GM04504 (cell line): ENCODE results near the gene MTERF4.

Experiments used
- DNase-seq: peaks from one replicate; pipeline ENCODE4 v3.0.0-alpha.2; 2012; ENCODE audit warnings: low read depth

MTERF4 gene

DNA sequence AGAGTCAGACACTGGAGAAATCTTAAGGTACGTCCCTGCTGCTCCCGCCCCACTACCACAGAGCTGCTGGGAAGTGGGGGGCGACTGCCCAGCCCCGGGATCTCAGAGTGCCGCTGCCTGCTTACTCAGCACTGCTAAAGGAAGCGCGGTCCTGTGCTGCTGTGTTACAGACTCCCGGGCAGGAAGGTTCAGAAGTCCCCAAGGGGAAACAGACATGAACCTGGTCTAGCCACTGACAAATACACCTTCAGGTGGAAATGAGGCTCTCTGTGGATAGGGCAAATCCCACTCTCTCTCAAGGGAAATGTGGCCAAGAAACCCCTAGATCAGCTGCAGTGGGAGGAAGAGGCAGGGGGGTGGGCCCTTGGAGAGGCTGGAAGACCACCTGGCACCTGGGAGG is 13.7 kb downstream of the MTERF4 start:
- DNase-seq = no peak

DNA sequence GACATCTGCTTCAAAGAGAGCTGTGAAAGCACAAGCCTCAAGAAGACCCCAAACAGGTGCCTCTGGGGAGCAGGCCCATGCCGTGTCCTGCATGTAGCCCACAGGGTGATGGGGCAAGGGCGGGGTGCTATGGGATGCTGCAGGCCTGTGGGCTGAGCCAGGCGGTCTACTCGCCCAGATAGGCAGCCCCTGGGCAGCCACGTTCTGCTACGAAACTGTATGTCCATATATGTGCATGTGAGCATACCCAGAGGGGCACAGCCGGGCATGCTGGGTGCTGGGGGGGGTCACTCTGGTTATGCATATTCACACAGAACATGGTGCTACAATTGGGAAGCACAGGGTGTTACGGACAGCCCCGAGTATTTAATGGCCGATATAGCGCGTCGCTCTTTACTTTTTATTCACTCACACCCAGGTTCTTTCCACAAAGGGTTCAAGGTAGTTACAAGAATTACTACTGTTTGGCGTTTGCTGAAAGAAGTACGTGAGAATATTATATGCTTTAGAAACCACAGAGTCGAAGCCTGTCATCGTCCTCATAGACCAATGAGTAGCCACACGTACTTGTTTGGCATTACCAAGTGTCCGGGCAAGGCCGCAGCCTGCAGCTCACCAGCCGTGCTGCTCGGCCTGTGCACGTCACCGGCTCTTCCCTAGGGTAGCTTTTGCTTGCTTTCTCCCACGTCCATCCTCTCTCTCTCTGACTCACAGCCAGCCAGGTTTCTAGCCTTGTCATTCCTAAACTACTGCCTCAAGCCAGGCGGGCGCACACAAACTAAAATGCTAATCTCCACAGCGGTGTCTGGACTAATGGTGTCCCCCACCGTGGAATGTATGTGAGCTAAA is 14.4 kb downstream of the MTERF4 start:
- no peak for DNase-seq

DNA sequence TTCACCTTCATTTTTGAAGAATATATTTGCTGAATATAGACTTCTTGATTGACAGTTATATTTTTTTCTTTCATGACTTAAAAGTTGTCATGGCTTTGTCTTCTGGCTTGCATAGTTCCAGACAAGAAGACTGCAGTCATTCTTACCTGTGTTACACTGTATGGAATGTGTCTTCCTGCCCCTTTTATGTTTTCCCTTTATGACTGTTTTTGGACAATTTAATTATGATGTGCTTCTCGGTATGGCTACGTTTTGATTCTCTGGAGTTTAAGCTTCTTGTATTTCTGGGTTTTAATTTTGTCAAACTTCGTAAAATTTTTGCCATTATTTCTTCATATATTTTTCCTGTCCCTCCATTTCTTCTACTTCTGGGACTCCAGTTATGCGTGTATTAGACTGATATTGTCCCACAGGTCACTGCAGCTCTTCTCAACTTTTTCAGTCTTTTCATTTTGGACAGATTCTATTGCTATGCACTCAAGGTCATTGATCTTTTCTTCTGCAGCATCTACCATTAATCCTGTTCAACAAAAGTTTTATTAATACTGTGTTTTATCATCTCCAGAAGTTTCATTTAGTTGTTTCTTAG is 17.1 kb downstream of the MTERF4 start:
- no peak for DNase-seq

DNA sequence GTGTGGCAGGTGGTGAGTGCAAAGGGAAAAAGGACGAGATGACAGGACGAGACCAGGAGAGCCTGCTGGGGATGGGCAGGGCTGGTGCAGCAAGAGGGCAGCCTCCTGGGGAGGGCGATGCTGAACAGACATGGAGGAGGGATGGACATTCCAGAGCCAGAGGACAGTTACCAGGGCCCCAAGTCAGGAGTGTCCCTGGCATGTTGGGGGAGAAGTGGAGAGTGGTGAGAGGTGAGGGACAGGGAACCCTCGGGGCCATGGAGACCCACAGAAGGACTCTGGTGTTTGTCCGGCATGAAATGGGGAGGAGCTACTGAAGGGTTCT is 19.0 kb downstream of the MTERF4 start:
- no peak for DNase-seq

DNA sequence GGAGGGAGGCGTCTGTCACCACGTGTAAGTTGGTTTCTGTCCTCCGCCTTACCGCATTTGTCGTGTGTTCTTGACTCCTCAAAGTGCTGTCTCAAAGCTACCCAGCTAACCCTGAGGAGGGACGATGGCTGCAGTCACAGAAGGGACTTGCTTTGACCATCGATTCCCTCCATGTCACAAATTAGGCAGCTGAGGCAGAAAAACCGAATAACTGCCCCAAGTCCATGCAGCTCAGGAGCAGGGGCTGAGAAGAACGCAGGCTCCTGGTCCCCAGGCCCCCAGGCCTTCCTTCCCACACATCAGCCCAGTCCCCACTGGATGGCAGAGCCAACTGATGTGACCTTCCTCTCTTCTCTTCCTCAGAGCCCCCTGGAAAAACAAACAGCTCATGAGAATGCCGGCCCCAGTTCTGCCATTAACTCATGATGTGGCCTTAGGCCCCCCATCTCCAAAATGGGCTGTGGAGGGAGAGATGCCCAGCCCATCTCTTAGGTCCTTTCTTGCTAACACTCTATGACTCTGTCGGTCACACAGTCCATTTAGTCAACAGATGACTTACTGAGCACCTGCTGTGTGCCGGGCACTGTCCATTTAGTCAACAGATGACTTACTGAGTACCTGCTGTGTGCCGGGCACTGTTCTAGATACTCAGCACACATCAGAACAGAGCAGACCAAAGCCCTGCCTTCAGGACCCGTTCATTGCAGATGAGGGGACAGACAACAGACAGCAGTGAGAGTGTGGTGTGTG is 19.6 kb downstream of the MTERF4 start:
- no peak for DNase-seq

DNA sequence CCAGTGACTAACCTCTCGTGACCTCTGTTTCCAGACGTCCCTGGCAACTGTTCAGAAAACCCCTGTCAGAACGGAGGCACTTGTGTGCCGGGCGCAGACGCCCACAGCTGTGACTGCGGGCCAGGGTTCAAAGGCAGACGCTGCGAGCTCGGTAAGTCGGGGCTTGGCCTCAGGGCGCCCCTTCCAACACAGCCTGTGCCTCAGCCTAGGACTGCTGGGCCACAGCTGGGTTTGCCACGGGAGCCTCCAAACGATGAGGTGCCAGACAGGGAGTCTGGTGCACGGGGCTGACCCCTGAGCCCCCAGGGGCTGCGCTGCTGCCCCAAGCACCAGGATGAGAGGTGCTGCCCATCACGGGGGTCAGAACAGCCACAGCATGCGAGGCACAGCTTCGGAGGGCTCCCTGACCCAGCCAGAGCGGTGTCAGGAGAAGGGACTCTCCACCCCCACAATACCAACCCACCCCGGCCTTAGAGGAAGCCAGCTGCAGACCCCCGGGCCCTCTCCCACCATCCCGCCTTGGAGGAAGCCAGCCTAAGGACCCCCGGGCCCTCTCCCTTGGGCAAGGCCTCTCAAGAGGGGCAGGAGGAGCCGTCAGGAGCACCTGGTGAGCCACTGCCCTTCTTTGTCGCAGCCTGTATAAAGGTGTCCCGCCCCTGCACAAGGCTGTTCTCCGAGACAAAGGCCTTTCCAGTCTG is 20.3 kb downstream of the MTERF4 start:
- no peak for DNase-seq

DNA sequence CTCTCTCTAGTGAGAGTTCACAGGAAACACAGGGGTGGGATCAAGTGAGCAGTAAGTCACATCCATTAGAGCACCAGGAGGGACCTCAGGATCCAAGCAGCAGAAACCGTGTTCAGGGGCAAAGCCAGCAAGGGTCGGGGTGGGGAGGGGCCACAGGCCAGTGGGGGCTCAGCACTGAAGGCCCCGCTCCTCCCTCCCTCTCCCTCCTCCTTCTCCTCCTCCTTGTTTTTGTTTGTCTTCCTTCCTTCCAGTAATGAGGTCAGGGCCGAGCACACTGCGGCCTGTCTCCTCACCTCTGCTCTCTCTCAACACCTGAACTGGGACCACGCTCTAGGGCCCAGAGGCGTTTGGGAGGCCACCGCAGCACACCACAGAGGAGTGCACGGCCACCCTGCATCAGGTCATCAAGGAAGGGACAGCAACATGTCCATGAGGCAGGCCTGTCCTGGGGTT is 20.9 kb downstream of the MTERF4 start:
- no peak for DNase-seq

DNA sequence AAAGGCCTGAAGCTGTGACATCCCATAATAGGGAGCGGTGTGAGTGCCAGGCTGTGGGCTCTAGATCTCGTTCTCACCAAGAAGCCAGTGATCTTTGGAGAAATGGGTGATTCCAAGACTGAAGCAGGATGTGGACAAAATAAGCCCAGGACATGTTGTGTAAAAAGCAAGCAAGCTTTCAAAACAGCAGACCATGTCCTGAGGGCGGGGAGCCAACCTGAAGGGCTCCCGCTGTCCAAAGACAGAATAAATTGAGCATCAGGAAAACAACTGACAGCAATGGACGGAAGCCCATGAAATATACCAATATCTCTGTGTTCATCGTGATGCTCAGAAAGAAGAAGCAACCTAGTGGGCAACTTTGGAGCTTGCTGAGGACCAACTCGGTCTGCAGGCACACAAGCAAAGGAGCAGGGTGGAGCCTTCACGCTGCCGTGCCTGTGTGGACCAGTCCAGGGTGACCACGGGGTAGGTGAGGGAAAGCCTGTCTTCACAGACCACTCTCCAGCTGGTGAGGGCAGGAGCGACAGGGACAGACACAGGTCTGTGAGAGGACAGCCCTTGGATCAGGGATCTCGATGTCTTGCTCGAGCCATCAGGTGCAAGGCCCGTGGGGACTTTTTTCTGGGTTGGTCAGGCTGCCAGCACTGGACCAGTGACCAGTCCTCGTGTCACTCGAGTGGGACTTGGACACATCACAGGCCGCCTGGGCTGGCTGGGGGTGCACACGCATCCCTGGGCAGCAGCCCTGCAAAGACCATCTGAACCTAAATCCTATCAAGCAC is 21.5 kb downstream of the MTERF4 start:
- no peak for DNase-seq

DNA sequence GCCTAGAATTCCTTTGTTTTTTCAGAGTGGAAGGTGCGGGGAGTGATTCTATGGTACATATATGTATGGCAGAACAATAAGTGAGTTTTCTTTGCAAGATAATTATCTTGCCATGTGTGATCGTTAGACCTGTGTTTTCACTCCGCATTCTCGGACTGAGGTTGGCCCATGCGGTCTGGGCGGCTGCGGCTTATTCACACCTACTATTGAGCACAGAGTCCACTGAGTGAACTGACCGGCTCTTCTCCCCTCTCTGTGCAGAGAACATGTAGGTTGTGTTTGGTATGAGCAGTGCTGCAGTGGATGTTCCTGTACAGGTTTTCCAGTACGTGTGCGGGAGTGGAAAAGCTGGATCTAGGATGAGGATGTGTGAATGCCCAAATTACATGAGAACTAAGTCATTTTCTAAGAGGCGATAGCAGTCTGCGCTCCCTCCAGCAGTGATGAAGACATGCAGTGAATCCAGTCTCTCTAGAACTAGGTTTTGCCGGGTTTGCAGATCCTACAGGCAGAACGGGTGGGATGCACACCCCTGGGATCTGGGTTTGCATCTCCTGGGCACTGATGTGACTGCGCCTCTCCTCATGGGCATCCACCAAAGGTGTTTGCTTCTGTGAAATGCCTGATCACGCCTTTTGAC is 27.1 kb downstream of the MTERF4 start:
- DNase-seq = no peak

DNA sequence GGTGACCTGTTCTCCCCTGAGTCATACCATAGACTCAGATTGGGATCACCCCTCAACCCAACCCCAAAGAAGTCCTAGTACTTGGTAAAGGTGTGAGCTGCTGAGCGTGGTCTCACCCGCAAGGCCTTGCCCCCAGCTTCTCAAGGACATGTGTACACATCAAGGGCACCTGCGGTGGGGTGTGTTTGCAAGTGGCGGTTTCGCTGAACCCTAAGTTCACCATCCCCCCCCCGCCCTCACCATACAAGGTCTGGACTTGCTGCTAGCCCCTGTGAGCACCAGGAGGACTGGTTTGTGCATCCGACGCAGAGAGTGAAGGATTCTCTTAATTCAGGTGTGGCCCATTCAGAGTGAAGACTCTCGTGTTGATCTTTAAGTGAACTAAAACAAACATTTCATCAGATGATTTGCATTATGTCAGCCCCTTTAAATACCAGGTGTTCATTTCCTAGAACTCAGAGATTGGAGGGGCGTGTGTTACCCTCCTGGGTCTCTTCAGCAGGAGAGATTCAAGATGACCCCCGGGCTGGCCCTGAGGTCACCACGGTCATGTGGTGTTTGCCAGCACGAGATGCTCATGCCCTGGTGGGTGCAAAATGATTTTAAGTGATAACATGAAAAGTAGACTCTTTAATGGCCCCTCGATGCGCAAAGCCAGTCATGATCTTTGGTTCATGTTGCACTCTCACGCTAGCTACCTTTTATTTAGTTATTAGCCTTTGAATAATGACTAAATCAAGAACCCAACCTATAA is 27.8 kb downstream of the MTERF4 start:
- no peak for DNase-seq

DNA sequence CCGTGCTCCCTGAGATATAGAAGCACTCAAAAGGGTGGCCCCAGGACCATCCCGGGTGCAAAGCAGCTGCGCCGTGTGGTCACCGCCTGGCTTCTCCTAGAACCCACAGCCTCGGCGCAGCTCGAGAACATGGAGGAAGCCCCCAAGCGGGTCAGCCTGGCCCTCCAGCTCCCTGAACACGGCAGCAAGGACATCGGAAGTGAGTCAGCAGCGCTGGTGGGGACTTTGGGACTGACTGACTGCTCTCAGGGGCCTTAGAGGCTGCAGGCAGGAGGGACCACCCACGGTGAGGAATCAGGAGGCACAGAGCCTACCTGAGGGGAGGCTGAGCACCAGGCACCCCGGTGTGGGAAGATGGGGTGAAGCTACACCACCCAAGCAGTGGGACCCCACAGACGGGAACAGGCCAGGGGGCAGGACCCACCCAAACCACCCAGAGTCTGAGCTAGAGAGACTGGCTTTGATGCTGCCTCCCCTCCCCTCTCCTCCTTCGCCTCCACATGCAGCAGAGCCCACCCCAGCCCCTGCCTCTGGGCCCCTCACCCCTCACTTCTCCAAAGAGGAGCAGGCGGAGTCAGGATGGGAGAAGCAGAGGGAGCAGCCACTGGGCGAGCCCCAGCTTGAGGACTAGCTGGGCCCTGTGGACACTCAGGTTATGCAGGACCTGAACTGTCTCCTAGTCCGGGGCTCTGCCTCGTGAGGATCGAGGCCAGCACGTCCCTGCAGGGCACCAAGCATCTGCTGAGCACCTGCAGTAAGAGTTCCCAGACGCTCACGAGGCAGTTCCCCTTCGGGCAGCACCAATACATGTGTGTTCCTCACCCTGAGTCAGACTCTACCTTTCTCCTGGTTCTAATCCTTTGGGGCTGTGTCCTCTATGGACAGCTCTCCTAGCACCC is 28.7 kb downstream of the MTERF4 start:
- DNase-seq = no peak

DNA sequence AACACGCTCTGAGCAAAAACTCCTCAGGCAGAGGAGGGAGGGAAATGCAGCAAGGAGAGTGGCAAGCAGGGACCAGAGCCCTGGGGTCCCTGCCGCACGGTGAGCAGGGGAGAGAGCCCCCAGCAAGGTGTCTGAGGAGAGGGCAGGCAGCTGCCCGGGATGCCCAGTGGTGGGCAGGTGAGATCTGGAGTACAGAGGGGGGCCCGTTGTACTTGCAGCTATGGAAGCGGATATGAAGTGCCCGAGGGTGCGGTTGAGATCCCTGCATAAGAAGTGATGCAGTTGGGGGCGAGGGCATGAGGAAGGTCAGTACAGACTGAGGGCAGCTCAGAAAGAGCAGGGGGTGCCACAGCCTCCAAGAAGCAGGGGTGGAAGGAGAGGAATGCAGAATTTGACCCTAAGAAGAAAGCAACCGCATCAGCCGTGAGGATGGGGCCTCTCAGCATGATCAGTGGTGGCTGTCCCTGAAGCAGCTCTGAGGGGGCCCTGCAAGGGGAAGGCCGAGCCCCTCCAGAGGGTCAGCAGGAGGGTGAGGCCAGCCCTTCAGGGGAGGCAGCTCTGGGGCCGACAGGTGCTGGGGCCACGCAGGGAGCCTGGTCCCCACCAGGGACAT is 29.4 kb downstream of the MTERF4 start:
- DNase-seq = no peak

DNA sequence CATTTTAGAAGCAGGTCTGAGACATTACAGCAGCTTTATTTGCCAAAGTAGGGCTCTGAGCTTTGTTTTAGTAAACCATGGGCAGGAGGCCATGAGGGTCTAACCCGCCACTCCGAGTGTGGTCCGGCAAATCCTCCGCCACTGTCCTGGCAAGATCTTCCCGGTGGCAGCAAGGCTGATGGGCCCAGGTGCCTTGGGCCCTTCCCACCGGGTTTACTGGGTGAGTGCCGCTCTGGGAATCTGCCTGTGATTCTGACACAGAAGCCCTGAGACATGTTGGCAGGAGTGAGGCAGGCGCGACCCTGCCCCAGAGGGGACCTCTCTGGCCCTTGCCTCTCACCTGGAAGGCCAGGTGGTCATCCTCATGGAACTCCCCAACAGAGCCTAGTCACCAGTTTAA is 29.9 kb downstream of the MTERF4 start:
- DNase-seq = no peak

DNA sequence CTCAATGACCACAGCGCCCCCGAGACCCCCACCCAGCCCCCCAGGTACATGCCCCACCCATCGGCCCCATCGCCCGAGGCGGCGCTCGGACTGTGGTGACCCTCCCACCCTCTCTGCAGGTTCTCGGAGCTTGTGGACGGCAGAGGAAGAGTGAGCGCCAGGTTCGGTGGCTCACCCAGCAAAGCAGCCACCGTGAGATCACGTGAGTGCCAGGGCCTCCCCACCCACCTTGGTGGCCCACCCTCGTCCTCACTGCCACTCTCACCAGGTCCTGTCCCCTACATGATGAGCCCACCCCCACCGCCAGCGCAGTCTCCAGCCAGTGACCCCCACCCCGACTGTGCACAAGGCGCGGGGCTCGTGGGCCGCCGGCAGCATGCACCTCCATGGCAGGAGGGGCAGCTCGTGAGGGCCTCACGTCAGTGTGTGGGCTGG is 30.4 kb downstream of the MTERF4 start:
- no peak for DNase-seq

DNA sequence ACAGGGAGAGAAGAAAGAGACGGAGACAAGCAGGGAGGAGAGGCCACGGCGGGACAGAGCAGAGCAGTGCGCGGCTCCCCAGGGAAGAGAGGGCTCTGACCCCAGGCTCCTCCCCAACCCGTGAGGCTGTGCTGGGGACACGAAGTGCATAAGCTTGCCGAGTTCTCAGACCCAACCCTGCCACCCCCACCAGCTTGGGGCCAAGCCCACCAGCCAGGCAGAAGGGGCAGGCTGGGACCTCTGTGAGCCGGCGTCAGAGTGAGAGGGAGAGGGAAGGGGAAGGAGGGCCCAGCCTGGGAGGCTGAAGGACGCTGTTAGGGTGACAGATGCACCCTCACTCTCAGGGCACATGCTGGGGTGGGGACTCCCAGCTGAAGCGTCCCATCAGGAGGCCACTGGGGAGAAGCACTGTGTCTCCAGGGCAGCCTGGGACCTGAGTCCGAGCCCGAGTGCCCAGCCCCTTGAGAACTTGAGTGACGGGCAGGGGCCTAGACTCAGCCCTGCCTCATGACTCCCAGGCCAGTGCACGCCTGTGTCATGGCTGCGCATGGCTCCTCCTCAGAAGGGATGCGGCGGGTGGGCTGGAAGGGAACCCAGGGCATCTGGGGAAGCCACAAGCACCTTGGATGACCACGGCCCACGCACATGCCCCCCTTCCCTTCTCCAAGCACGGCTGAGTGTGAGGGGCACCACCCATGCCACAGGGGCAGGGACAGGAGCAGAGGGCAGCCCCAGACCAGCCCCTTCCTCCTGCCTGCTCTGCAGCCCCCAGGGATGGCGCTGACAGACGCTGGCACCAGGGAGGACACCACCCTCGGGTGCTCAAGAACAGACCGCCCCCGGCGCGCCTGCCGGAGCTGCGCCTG is 31.0 kb downstream of the MTERF4 start:
- no peak for DNase-seq

DNA sequence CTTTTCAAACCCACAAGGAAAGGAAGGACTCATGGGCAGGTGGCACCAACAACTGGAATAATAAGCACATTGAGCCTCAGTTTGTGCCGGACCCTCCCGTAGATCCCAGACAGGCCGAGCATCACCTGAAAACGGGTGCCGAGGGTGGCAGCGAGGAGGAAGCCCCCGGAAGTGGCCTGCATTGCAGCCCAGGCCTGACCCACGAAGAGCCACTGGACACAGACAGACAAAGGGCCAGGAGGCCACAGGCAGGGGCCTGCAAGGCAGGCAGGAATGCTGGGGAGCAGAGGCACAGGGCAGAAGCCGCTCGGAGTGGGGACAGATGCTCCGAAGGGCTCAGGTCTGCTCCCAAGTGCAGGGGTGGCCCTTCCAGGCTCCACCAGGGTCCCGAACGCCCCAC is 31.7 kb downstream of the MTERF4 start:
- no peak for DNase-seq

DNA sequence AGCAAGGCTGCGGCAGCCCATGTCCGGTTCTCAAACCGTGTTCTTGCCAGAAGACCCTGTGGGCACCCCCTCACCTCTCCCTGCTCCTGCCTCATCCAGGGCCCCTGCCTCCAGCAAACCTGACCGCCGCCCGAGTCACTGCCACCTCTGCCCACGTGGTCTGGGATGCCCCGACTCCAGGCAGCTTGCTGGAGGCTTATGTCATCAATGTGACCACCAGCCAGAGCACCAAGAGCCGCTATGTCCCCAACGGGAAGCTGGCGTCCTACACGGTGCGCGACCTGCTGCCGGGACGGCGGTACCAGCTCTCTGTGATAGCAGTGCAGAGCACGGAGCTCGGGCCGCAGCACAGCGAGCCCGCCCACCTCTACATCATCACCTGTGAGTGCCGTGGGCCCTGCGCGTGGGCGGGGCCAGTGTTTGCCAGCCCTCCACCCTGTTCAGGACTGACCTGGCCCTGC is 32.2 kb downstream of the MTERF4 start:
- DNase-seq = no peak
